Measurements from ENCODE around the gene VPREB1.

GRCh38 chr22:22203048-22203971 is 41.3 kb upstream of the VPREB1 start:
- TF ChIP-seq CTCF (IDR thresholded peaks at IDR 0.05; ENCODE audit: insufficient read depth, low read depth, low read length) (no peak), EZH2 (IDR thresholded peaks at IDR 0.05; ENCODE audit: insufficient read depth, low read length) (peak; percentile 40)
